NAMALWA (cell line): ENCODE measurements around the gene KIAA1549.
A peak's percentile ranks its signal among the peaks of the same experiment; 100 is the strongest.

Experiments used
- DNase-seq: peaks from one replicate; pipeline ENCODE4 v3.0.0-alpha.2; 2015; ENCODE audit warnings: low spot score

The KIAA1549 gene

DNA sequence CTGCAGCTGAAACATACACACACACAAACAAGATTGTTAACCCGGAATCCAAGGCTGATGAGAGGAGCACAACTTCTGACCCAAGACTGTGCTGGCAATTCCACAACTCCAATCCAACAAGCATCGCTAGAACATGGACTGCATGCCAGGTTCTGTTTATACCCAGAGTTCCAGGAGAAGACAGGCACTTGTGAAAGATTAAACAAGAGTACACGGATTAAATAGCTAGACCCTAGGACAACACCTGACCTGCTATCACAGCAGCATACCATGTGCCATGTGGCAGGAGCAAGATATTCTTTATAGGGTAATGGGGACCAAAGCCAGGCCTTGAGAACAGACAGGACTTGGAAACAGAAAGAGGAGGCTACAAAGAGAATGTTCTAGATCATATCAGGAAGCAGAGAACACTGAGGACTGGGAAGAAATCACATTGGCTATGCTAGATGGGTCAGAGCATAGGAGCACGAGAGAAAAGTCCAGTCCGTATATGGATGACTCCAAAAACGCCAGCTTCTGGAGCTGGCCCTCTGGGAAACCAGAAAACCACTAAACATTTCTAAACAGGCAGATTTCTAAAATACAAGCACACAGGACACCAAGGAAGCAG is 99.5 kb downstream of the KIAA1549 start:
- DNase-seq, result no peak

DNA sequence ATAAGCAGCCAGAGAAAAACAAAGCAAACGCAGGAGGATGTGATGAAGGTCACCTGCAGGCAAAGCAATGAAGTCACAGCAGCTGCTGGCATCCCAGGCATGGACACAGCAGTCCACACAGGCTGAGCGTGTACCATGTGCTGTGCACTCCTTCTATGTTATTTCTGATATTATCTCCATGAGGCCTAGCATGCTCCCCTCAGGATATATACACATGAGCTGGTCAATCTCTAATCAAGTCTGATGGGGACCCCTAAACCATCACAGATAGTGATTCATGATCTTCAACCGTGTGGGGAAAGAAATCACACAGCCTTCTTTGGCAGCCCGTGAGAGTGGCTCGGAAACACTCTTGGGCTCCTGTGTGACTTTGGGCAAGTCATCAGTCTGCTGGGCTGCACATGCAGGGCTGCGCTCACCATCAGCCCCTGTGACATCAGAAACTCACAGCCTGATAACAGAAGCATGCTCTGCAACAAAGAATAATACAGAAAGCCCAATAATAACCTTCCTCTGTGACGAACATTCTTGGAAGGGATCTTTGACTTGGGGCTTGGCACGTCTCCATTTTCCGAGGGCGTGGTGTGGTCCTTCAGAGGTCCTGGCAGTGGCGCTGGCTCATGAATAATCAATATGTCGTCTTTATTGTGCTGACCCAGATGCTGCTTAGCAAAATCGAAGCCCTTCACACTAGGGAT is 100.2 kb downstream of the KIAA1549 start:
- DNase-seq, result no peak

DNA sequence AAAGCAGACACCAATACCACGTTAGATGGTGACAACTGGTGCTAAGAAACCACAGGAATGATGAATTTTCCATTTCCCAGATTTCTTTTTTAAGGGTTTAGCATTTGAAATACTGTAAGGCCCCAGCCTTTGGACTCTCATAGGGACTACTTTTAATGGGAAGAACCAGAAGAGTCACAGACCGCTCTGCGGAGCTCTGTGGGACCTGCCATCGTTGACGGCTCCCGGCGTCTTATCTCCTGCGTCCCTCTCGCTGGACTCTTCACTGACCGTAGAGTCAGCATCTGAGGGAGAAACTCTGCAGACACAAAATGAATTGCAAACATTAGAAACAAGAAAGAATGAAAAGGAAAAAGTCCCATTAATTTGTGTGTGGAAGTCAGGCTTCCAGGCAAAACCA is 101.8 kb downstream of the KIAA1549 start:
- no peak for DNase-seq

DNA sequence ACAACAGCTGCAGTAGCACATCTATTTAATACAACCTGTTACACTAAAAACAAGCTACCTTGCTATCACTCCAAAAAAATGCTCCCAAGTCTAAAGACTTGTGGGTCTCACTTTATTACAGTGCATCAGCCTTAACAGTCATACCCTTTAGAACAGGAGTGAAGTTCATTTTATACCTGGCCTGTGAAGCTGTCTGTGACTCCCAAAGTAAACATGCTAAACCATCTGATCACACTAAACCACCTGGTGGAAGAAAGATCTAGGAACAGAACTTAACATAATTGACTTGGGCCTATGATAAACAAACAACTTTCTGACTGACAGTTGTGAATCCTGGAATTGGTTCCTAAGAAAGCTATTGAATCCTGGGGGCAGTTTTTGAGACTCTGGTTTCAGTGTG is 102.3 kb downstream of the KIAA1549 start:
- no peak for DNase-seq

DNA sequence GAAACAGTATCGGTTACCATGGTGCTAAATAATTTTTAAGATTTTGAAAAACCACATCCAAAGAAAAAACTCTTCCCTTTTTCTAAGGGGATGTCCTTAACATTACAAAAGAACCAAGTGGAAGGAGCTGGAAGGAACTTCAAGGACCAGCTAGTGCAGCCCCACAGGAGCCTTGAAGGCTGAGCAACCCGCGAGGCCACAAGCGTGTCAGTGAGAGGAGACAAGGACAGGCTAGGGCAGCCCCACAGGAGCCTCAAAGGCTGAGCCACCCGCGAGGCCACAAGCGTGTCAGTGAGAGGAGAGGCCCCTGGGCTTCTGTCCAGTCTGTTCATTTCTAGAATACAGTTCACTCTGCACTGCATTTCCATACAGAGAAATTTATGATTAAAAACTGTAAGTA is 103.1 kb downstream of the KIAA1549 start:
- no peak for DNase-seq

DNA sequence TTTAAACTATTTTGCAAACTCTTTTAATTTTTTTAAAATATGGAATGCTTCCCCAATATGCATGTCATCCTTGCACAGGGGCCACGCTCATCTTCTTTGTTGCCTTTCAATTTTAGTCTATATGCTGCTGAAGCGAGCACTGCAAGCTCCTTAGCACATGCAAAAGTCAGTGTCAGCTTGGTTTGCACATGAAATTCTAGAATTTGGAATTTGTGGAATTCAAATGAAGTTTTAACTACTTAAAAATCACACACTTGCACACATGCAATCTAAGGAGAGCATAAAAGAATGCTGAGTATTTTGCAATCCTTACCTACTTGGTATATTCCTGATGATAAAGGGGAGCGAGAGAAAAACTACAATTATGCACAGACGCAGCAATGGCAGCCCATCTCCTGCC is 104.9 kb downstream of the KIAA1549 start:
- no peak for DNase-seq

DNA sequence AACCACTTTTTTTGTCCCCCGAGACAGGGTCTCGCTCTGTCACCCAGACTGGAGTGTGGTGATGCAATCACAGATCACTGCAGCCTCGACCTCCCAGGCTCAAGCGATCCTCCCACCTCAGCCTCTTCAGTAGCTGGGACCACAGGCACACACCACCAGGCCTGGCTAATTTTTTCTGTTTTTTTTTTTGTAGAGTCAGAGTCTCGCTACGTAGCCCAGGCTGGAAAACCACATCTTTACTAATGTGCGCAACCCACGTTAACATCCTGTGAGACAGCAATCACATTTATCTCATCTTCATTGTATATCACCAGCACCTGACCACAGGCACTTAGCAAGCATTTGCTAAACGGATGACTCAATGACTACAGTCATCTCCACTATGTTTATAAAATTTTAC is 105.4 kb downstream of the KIAA1549 start:
- DNase-seq, result no peak

DNA sequence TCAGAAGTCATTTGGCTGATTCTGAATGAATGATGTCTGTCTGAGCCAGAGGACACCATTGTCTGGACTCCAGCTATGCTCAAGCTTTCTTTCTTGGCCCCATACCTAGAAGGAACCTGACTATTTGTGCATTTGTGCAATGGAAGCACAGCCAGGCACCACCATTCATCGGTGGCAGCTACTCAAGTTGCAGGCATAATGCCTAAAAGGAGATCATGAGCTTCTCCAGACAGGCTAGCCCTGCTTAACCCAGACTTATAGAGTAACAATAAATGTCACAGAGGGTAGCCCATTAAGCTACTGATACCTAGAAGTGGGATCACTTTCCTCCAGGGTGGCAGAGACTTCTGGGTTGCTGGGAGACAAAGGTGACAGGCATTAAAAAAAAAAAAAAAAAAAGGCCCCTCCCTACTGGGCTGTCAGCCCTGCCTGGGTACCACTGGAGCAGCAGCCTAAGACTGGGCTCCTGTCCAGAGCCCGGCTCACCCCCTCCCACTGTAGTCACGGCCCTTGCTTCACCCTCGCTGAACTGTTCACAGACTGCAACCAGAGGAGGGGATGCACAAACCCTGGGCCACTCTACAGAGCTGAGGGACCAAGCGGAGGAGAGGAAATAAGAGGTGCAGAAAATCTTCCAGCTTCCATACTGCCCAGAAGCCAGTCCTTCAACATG is 107.8 kb downstream of the KIAA1549 start:
- no peak for DNase-seq

DNA sequence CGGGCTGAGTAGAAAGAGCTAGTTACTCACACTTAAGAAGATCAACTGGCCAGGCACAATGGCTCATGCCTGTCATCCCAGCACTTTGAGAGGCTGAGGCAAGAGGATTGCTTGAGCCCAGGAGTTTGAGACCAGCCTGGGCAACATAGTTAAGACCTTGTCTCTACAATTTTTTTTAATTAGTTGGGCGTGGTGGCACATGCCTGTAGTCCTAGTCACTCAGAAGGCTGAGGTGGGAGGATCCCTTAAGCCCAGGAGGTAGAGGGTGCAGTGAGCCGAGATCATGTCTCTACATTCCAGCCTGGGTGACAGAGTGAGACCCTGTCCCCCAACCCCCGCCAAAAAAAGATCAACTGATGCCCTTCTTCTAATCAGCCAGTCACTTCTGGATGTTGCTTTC is 108.6 kb downstream of the KIAA1549 start:
- no peak for DNase-seq

DNA sequence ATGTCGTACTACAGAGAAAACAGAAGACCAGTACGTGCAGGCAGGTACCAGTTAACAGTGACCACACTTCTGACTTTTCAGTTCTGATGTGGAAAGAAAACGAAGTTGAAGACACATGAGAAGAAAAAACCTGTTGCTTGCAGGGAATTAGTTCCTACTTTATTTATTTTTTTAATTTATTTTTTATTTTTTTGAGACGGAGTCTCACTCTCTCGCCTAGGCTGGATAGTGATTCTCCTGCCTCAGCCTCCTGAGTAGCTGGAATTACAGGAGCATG is 109.4 kb downstream of the KIAA1549 start:
- DNase-seq, result no peak

DNA sequence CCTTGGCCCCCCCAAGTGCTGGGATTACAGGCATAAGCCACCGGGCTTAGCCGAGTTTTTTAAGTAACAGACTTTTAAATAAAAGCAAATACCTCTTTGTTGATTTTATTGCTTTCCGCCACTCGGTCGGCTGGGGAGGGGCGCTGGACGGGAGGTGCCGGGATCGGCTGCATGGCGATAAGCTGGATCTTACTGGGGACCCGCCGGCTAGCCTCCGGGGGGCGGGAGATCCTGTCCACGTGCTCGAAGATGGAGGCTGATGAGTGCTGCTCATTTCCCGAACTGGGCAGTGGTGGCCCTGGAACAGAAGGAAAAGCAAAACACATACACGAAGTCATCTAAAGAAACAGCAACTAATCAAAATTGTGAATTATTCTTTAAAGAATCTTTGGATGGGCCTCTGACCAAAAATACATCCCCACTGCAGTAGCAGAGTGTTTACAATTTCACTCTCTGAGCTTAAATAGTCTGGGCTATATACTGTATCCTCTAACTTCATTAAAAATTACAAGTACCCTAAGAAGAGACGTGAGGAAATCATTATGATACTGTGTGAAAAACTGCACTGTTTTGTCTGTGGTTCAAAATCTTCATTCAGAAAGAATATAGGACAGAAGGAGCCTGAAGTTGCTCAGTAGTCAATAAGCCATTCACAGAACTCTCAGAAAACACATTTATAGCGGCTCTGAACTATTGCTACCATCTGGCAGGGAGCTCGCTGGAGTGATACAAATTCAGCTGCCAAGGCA is 110.0 kb downstream of the KIAA1549 start:
- DNase-seq, result no peak

DNA sequence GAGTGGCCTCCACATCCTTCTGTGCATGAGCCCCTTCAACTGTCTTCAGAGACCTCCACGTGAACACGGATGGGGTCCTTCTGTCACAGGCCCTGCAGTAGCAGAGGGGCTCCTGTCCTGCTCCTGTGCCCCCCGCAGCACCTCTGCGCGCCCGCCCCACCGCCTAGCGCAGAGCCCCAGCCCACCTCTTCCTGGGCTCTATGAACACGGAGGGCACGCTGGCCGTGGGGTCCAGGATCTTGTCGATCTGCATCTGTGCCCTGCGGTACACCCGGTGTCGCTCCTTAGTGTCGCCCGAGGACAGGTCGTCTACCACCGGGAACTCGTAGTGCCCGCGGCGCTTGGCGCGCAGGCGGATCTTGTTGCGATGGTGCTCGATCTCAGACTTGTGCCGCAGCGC is 111.8 kb downstream of the KIAA1549 start:
- no peak for DNase-seq

DNA sequence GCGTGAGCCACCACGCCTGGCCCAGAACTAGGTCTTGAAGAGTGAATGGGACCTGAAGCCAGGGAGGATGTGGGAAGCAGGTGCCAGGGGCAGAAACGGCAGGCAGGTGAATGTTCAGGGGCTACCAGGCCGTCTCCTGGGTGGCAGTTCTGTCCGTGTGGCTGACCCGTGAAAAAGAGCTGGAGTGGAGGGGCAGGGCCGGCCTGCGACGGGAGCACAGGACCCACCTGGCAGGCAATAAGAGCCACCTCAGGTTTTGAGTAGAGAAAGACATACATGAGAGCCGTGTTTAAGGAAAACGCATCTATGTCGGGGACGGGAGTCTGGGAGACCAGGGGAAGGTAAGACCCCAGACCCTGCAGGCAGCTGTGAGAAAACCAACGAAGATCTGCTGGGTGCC is 112.5 kb downstream of the KIAA1549 start:
- DNase-seq, result no peak

DNA sequence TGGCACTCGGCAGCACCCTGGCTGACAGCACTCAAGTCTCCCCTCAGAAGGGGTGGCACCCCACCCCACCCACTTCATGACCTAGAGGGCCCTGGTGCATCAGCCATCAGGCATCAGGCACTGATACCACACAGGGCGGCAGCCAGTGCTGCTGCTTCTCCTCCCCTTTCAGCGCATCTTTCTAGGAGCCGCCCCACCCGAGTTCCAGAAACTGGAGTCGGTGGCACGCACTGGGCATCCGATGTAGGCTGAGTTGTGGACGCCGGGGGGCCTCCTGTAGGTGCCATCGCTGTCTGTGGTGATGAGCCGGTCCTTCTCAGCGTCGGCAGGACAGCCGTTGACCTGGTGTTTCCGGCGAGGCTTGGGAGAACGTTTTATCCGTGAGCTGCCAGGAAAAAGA is 113.4 kb downstream of the KIAA1549 start:
- no peak for DNase-seq

DNA sequence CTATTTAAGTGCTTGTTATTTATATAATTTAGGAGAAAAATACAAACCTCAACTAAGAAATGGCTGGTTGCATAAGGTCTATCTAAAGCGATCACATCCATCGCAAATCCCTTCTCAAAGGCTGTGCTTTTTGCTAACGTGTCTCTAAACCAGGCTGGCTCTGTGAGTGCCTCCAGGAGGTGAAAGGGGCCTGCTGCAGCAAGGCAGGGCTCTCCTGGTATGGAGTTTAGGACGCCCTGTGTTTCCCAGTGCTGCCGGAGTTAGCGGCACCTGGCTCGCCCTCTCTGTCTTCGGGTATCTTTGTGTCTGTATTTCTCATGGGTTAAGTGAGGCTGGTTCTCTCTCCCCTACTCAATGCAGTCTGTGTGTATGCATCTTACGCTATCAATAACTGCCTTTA is 114.8 kb downstream of the KIAA1549 start:
- DNase-seq, result no peak

DNA sequence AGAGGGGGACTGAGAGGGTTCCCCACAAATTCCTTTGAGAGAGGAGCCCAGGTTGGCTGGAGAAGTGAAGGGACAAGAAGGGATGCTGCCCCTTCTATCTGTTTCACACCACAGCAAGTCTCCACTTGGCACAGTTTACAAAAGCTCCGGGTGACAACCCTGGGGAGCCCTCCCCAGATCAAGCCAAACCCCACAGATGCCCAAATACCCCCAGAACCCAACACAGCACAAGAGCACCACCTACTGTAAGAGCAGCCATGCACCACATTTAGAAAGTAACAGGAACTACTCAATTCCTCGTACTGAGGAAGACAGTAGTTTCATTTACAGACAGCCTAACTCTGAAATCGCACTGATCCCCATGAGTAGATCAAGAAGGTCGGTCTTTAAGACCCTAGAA is 115.3 kb downstream of the KIAA1549 start:
- DNase-seq, result peak; percentile 66

DNA sequence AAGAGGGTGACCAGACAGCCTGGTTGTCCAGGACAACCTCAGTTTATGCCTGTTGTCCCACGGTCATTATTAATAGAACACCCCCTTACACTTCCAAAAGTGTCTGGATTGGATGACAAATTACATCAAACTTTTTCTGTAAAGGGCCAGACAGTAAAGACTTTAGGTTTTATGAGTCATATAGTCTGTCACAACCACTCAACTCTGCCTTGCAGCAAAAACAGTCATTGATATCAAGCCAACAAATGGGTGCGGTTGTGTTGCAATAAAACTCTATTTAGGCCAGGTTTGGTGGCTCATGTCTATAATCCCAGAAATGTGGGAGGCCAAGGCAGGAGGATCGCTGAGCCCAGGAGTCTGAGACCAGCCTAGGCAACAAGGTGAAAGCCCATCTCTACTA is 116.5 kb downstream of the KIAA1549 start:
- DNase-seq, result no peak

DNA sequence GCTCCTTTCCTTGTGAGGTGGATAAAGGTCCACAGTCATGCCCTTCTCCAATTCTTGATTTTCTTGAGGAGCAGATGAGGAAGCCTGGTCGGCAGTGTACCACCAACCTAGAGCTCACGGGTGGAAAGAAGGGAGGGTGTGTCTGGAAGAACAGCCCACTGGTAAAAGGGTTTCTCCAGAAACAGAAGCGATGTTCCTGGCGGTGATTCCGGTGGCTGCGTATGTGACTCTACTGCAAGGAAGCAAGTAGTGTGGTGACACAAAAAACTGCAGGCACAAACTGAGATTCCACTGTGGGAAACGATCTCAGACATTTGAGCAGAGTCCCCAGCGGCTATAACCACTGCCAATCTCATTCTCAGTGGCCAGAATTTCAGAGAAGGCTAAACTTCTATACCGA is 117.3 kb downstream of the KIAA1549 start:
- no peak for DNase-seq

DNA sequence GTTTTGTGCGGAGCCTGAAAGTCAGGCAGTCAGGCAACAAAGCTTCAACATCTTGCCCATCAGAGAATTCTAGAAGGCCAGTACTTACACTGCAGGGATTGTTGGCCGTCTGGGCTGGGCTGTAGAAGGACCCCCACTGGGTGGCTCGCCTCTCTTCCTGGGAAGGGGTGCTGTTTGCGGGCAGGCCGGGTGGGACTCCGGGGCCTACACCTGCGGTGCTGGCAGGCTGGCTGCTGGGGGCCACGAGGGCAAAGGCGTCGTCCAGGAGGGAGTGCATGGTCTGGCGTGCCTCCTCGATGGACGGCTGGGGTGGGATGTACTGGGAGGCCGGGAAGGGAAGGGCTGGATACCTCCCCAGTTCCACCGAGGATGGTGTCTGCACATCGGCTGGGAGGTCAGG is 120.1 kb downstream of the KIAA1549 start:
- no peak for DNase-seq

DNA sequence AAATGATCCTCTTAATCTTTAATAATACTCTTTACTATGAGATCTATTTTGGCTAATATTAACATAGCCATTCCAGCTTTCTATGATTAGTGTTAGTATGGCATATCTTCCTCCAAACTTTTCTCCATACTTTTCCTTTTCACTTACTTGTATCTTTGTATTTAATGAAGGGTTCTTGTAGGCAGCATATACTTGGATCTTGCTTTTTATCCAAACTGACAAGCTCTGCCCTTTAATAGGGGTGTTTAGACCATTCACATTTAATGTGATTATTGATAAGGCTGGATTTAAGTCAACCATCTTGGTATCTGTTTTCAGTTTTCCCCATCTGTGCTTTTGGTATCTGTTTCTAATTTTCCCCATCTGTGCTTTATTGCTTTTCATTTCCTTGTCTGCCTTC is 123.5 kb downstream of the KIAA1549 start:
- DNase-seq, result no peak

DNA sequence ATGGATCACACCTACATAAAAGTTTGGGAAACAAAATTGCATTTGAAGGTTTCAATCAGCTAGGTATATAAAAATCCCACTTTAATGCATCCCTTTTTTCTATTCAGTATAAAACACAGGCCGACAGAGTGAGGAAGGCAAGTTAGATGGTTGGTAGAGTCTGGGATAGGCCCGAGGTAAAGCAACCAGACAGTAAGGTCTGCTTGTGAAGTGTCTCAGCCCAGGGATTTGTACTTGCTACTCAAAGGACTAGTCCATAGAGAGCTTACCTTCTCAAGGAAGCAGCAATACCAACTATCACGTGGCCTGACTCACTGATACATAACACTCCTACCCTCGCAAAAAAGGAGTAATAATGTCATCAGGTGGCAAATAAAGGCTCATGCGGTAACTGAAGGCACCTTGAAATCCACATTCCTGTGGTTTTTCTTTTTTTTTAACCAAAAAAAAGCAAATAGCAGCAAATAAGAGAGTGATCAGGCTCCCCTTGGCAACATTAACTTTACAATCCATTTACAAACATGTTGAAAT is 127.0 kb downstream of the KIAA1549 start:
- no peak for DNase-seq

DNA sequence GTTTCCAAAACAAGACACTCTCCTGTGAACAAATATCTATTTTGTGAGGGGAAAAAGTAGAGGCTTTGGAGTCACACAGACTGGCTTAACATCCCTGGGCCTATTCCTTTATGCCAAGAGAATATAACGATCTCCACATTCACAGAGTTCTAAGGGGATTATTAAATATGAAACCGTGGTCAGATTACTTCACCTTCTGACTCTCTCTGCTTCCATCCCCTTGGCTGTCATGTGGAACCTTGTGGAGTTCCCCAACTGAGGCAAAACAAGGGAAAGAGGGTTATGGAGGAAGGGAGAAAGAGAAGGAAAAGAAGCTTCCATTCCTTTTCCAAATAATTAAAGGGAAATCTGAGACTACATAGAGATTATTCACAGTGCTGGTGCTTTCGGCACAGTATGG is 127.7 kb downstream of the KIAA1549 start:
- no peak for DNase-seq

DNA sequence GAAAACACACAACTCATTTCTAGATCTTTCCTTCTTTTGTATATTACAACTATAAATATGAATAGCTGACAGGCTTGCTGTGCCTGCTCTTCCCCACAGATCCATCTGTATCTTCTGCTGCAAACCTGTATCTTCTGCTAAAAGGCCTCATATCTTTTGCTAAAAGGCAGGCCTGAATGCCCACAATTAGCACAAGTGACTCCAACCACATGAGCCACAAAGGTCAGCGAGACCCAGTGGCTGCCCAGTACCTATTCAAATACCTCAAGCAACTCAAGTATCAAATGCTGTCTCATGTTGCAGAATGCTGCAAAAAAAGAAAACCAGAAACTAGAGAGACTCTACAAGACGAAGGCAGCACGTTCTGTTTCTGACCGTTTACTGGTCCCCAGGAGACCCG is 128.7 kb downstream of the KIAA1549 start:
- DNase-seq, result no peak
